ENCODE data around the gene ABHD18.
"Not testable (repeated sequence)": the region's sequence is repeated elsewhere in the genome, so short reads cannot be mapped to it uniquely, and the experiment has no call there.

ABHD18 gene

GRCh38 chr4:127993151-127993550 lies 27.9 kb downstream of the ABHD18 start:
- no peak for DNase-seq (ENCODE audit: low spot score)

- DNase-seq (ENCODE audit: low spot score), result no peak
Measured at GRCh38 chr4:127995776-127996175, 30.6 kb downstream of the ABHD18 start.

- not testable (repeated sequence) for DNase-seq (ENCODE audit: low spot score)
Measured at GRCh38 chr4:127996521-127996920, 31.3 kb downstream of the ABHD18 start.

- peak; percentile 2 for DNase-seq (ENCODE audit: low spot score)
Measured at GRCh38 chr4:127997534-127998388, 32.6 kb downstream of the ABHD18 start.

GRCh38 chr4:128006592-128006991 lies 41.4 kb downstream of the ABHD18 start:
- DNase-seq (ENCODE audit: low spot score), result no peak

- no peak for DNase-seq (ENCODE audit: low spot score)
Measured at GRCh38 chr4:128009428-128009827, 44.2 kb downstream of the ABHD18 start.

GRCh38 chr4:128025319-128025718 lies 60.1 kb downstream of the ABHD18 start:
- DNase-seq (ENCODE audit: low spot score), result no peak

- no peak for DNase-seq (ENCODE audit: low spot score)
Measured at GRCh38 chr4:128029907-128030306, 64.7 kb downstream of the ABHD18 start.

- DNase-seq (ENCODE audit: low spot score), result no peak
Measured at GRCh38 chr4:128031756-128032384, 66.7 kb downstream of the ABHD18 start.

GRCh38 chr4:128039568-128039967 lies 74.4 kb downstream of the ABHD18 start:
- DNase-seq (ENCODE audit: low spot score), result no peak

- not testable (repeated sequence) for DNase-seq (ENCODE audit: low spot score)
Measured at GRCh38 chr4:128047019-128047418, 81.8 kb downstream of the ABHD18 start.

- not testable (repeated sequence) for DNase-seq (ENCODE audit: low spot score)
Measured at GRCh38 chr4:128047514-128047913, 82.3 kb downstream of the ABHD18 start.

- DNase-seq (ENCODE audit: low spot score), result not testable (repeated sequence)
Measured at GRCh38 chr4:128051229-128051628, 86.0 kb downstream of the ABHD18 start.

- not testable (repeated sequence) for DNase-seq (ENCODE audit: low spot score)
Measured at GRCh38 chr4:128054907-128055306, 89.7 kb downstream of the ABHD18 start.

- not testable (repeated sequence) for DNase-seq (ENCODE audit: low spot score)
Measured at GRCh38 chr4:128055441-128056206, 90.4 kb downstream of the ABHD18 start.

- no peak for DNase-seq (ENCODE audit: low spot score)
Measured at GRCh38 chr4:128056396-128056795, 91.2 kb downstream of the ABHD18 start.

GRCh38 chr4:128060121-128060698 lies 95.0 kb downstream of the ABHD18 start:
- DNase-seq (ENCODE audit: low spot score), result no peak

GRCh38 chr4:128060699-128061565 lies 95.7 kb downstream of the ABHD18 start, which contains the start of gene LARP1B:
TSS of gene LARP1B (plus strand) at chr4:128061312. CDS start at chr4:128074952, 13,640 bp downstream.
- DNase-seq (ENCODE audit: low spot score), result peak; percentile 87

- DNase-seq (ENCODE audit: low spot score), result peak; percentile 76
Measured at GRCh38 chr4:128061566-128062536, 96.6 kb downstream of the ABHD18 start.

GRCh38 chr4:128066453-128066820 lies 101.2 kb downstream of the ABHD18 start:
- not testable (repeated sequence) for DNase-seq (ENCODE audit: low spot score)

All from cerebellar cortex (tissue), 1 donor.